ENCODE results near the gene OSCAR.
"Not testable (repeated sequence)": the region's sequence is repeated elsewhere in the genome, so short reads cannot be mapped to it uniquely, and the experiment has no call there.

The OSCAR gene

GRCh38 chr19:54127688-54128440 is 27.3 kb upstream of the OSCAR start:
- DNase-seq (ENCODE audit: extremely low read depth in 1 of 2, low read depth in 1 of 2): no peak

GRCh38 chr19:54125713-54126112 is 25.1 kb upstream of the OSCAR start:
- DNase-seq (ENCODE audit: extremely low read depth in 1 of 2, low read depth in 1 of 2): no peak

- no peak for DNase-seq (ENCODE audit: extremely low read depth in 1 of 2, low read depth in 1 of 2)
Observed at GRCh38 chr19:54124393-54124792, 23.8 kb upstream of the OSCAR start.

GRCh38 chr19:54123682-54124081 is 23.1 kb upstream of the OSCAR start:
- DNase-seq (ENCODE audit: extremely low read depth in 1 of 2, low read depth in 1 of 2): no peak

GRCh38 chr19:54121259-54121658 is 20.7 kb upstream of the OSCAR start:
- no peak for DNase-seq (ENCODE audit: extremely low read depth in 1 of 2, low read depth in 1 of 2)

GRCh38 chr19:54115109-54116063 is 14.8 kb upstream of the OSCAR start, which contains the start of the genes PRPF31 and TFPT:
Gene PRPF31, plus strand, starts transcription at chr19:54115754. Its CDS starts 2,525 bp downstream, at chr19:54118279.
Gene TFPT, minus strand, starts transcription at chr19:54115657. Its CDS starts 388 bp downstream, at chr19:54115269.
- DNase-seq (ENCODE audit: extremely low read depth in 1 of 2, low read depth in 1 of 2): peak; percentile 93

GRCh38 chr19:54114340-54115108 is 13.9 kb upstream of the OSCAR start:
- DNase-seq (ENCODE audit: extremely low read depth in 1 of 2, low read depth in 1 of 2): peak in 1 of 2 donors; percentile 33

- DNase-seq (ENCODE audit: extremely low read depth in 1 of 2, low read depth in 1 of 2): no peak
Observed at GRCh38 chr19:54109651-54110050, 9.0 kb upstream of the OSCAR start.

GRCh38 chr19:54108496-54108895 is 7.9 kb upstream of the OSCAR start:
- DNase-seq (ENCODE audit: extremely low read depth in 1 of 2, low read depth in 1 of 2): no peak

- DNase-seq (ENCODE audit: extremely low read depth in 1 of 2, low read depth in 1 of 2): no peak
Observed at GRCh38 chr19:54107876-54108490, 7.4 kb upstream of the OSCAR start.

- no peak for DNase-seq (ENCODE audit: extremely low read depth in 1 of 2, low read depth in 1 of 2)
Observed at GRCh38 chr19:54106716-54107115, 6.1 kb upstream of the OSCAR start.

GRCh38 chr19:54105796-54106195 is 5.2 kb upstream of the OSCAR start:
- no peak for DNase-seq (ENCODE audit: extremely low read depth in 1 of 2, low read depth in 1 of 2)

- DNase-seq (ENCODE audit: extremely low read depth in 1 of 2, low read depth in 1 of 2): no peak
Observed at GRCh38 chr19:54104998-54105715, 4.6 kb upstream of the OSCAR start.

- DNase-seq (ENCODE audit: extremely low read depth in 1 of 2, low read depth in 1 of 2): peak; percentile 90 to 95
Observed at GRCh38 chr19:54102421-54103169, 2.0 kb upstream of the OSCAR start, which contains the start of gene NDUFA3. Gene NDUFA3, plus strand, starts transcription at chr19:54102855. Its CDS starts 24 bp downstream, at chr19:54102879.

- DNase-seq (ENCODE audit: extremely low read depth in 1 of 2, low read depth in 1 of 2): not testable (repeated sequence)
Observed at GRCh38 chr19:54099903-54100255, 724 bp downstream of the OSCAR start.

- no peak for DNase-seq (ENCODE audit: extremely low read depth in 1 of 2, low read depth in 1 of 2)
Observed at GRCh38 chr19:54099190-54099902, 1.3 kb downstream of the OSCAR start.

- DNase-seq (ENCODE audit: extremely low read depth in 1 of 2, low read depth in 1 of 2): no peak
Observed at GRCh38 chr19:54096617-54097106, 3.9 kb downstream of the OSCAR start.
